Measurements from ENCODE around the gene WWC1.

Gene WWC1

GRCh38 chr5:168296682-168297081 lies 5.2 kb downstream of the WWC1 start:
- TF ChIP-seq CTCF (IDR thresholded peaks at IDR 0.05; ENCODE audit: low read depth, low read length): no peak
- no peak overlapping the region for H3K4me3 ChIP-seq (ENCODE audit: low read depth, low read length)

GRCh38 chr5:168298949-168299348 lies 7.5 kb downstream of the WWC1 start:
- TF ChIP-seq CTCF (IDR thresholded peaks at IDR 0.05; ENCODE audit: low read depth, low read length): no peak
- H3K4me3 ChIP-seq (ENCODE audit: low read depth, low read length): no peak overlapping the region

- no peak overlapping the region for H3K4me3 ChIP-seq (ENCODE audit: low read depth, low read length)
- TF ChIP-seq CTCF (IDR thresholded peaks at IDR 0.05; ENCODE audit: low read depth, low read length): no peak
Observed at GRCh38 chr5:168299372-168299771, 7.9 kb downstream of the WWC1 start.

GRCh38 chr5:168300326-168301182 lies 9.1 kb downstream of the WWC1 start:
- TF ChIP-seq CTCF (IDR thresholded peaks at IDR 0.05; ENCODE audit: low read depth, low read length): no peak
- no peak overlapping the region for H3K4me3 ChIP-seq (ENCODE audit: low read depth, low read length)

- no peak for TF ChIP-seq CTCF (IDR thresholded peaks at IDR 0.05; ENCODE audit: low read depth, low read length)
- H3K4me3 ChIP-seq (ENCODE audit: low read depth, low read length): no peak overlapping the region
Observed at GRCh38 chr5:168301593-168302390, 10.3 kb downstream of the WWC1 start.

GRCh38 chr5:168302785-168303184 lies 11.3 kb downstream of the WWC1 start:
- no peak overlapping the region for H3K4me3 ChIP-seq (ENCODE audit: low read depth, low read length)

More at GRCh38 chr5:168302785-168303184, 11.3 kb downstream of the WWC1 start:
- TF ChIP-seq CTCF (IDR thresholded peaks at IDR 0.05; ENCODE audit: low read depth, low read length): no peak
